ENCODE data around the gene PI4KB. TPM values are rescaled to one million over a fixed set of nuclear protein-coding genes. Genes with fewer than 3 reads are reported as not detected.

PI4KB gene
- total RNA-seq, 1 donor from 2014 or later, result 52.0 TPM

DNA sequence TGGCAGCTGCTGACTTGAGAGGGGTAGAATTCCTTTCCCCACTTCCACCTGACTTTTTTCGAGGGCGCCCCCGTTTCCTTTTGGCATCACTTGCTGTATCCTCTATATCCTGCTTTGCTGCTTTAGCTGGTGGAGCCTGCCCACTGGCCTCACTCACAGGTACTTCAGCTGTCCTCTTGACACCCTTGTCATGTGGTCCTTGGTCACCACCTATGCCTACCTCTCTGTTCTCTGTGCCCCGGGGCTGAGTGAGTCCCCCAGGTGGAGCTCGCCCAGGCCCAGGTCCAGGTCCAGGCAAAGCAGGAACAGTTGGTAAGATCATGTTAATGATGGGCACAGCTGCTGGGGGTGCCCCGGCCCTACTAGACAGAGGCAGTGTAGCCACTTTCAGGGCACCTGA is 15.4 kb upstream of the PI4KB start:
- Mint-ChIP-seq H3K27ac (ENCODE audit: unreplicated experiment) (no peak overlapping the region), H3K4me1 (peaks cover 25% of the 10 kb centered on the region), H3K36me3 (ENCODE audit: low read depth) (peaks cover 8% of the 10 kb centered on the region), H3K4me3 (no peak overlapping the region), H3K9me3 (no peaks in the 10 kb centered on the region), H3K27me3 (ENCODE audit: low read depth) (no peaks in the 10 kb centered on the region)
- TF ChIP-seq, protein P1, sequence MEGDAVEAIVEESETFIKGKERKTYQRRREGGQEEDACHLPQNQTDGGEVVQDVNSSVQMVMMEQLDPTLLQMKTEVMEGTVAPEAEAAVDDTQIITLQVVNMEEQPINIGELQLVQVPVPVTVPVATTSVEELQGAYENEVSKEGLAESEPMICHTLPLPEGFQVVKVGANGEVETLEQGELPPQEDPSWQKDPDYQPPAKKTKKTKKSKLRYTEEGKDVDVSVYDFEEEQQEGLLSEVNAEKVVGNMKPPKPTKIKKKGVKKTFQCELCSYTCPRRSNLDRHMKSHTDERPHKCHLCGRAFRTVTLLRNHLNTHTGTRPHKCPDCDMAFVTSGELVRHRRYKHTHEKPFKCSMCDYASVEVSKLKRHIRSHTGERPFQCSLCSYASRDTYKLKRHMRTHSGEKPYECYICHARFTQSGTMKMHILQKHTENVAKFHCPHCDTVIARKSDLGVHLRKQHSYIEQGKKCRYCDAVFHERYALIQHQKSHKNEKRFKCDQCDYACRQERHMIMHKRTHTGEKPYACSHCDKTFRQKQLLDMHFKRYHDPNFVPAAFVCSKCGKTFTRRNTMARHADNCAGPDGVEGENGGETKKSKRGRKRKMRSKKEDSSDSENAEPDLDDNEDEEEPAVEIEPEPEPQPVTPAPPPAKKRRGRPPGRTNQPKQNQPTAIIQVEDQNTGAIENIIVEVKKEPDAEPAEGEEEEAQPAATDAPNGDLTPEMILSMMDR (conservative IDR thresholded peaks at IDR 0.05), result no peak
- DNase-seq (ENCODE audit: low read depth, low spot score), result no peak

DNA sequence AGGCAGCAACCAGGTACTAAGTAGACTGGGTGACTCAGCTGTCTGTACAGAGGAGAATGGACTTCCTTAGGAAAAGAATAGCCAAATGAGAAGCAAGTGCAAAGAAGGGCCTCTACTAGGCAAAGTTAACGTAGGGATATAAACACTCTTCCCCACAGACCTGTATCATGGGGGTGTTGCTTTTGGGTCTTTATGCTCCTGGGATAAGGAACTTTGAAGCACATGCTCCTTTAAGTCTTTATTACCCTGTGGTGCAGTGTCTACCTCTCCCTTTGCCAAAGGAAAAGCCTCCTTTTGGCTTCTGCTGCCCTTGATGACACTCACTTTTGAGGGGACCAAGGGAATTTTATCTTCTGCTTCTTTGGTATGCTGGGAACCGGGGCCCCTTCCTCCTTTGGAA is 14.8 kb upstream of the PI4KB start:
- Mint-ChIP-seq H3K36me3 (ENCODE audit: low read depth) (peaks cover 6% of the 10 kb centered on the region), H3K9me3 (no peaks in the 10 kb centered on the region), H3K27me3 (ENCODE audit: low read depth) (no peaks in the 10 kb centered on the region), H3K27ac (ENCODE audit: unreplicated experiment) (no peak overlapping the region), H3K4me1 (peaks cover 20% of the 10 kb centered on the region), H3K4me3 (peak overlapping the region; percentile 42)
- TF ChIP-seq, protein P1 (conservative IDR thresholded peaks at IDR 0.05), result no peak
- DNase-seq (ENCODE audit: low read depth, low spot score), result no peak

DNA sequence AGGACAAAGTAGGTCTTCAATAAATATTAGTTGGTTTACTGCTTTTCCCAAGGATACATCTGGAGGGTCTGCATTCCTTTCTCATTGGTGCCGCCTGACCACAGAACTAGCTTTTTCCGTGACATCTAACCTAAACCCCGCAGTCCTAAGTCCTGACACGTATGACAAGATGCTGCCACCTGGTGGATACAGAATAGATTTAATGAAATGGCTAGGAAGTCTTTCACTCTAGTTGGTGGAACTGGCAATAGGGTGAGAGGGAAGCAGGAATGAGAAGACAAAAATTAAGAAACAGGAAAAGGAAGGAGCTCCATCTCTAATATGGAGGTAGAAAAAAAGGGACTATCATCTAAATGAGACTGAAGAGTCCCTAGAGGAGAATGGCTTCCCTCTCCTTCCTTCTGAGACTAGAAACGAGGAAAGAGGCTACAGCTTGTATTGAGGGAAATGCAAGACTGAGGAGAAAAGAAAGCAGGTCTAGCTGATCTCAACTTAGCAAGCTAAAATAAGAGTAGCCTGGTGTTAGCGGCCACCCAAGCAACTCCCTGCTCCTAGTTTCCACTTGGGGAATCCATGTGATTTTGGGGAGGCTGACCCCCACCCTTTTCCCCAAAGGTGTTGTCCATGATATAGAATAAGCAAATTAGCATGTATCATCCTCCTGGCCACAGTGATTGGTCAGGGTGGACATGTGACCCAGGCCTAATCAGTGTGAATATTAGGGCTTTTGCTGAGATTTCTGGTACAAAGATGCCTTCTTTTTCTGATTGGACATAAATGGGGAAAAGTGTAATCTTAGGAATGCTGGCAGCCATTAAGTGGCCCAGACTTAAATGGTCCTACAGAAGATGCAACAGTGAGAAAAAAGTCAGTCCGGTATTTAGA is 13.9 kb upstream of the PI4KB start:
- peaks cover 3% of the 10 kb centered on the region for H3K36me3 Mint-ChIP-seq (ENCODE audit: low read depth)
- no peaks in the 10 kb centered on the region for H3K27me3 Mint-ChIP-seq (ENCODE audit: low read depth)
- TF ChIP-seq, protein P1 (conservative IDR thresholded peaks at IDR 0.05), result peak; percentile 78
- peak; percentile 44 for DNase-seq (ENCODE audit: low read depth, low spot score)
- H3K9me3 Mint-ChIP-seq, result no peaks in the 10 kb centered on the region
- no peak overlapping the region for H3K27ac Mint-ChIP-seq (ENCODE audit: unreplicated experiment)
- H3K4me1 Mint-ChIP-seq, result peaks cover 11% of the 10 kb centered on the region
- peak overlapping the region; percentile 6 for H3K4me3 Mint-ChIP-seq

DNA sequence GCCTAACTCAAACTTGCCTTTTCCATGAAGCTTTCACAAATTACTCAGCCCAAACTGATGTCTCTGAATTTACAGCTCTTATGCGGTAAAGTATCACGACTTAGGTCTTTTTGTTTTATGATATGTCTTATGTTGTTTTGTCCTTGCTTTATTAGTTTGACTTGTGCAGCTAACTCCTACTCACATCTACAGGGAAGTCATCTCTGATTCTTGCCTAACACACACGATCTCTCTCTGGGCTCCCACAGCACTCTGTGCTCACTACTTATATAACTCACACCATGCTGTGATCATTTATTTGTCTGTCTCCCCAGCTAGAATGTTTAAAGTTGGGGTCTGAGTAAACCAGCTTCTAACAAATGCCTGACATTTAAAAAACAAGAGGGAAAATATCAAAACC is 9.3 kb upstream of the PI4KB start:
- Mint-ChIP-seq H3K4me3 (no peak overlapping the region), H3K27me3 (ENCODE audit: low read depth) (no peaks in the 10 kb centered on the region), H3K4me1 (peaks cover 6% of the 10 kb centered on the region), H3K27ac (ENCODE audit: unreplicated experiment) (no peak overlapping the region), H3K9me3 (no peaks in the 10 kb centered on the region), H3K36me3 (ENCODE audit: low read depth) (no peaks in the 10 kb centered on the region)
- TF ChIP-seq, protein P1 (conservative IDR thresholded peaks at IDR 0.05), result no peak
- no peak for DNase-seq (ENCODE audit: low read depth, low spot score)

DNA sequence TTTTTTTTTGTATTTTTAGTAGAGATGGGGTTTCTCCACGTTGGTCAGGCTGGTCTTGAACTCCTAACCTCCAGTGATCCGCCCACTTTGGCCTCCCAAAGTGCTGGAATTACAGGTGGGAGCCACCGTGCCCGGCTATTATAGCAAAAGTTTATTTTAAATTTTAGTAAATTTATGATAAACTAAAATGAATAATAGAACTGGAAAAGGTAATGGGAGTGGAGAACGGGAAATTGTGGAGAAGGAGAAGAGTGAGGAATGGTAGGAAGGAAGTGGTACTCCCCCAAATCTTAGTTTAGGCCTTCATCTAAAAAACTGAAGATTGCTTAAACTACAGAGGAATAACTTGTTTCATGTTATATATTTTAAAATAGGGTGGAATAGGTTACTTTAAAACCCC is 7.6 kb upstream of the PI4KB start:
- DNase-seq (ENCODE audit: low read depth, low spot score), result no peak
- no peaks in the 10 kb centered on the region for H3K27me3 Mint-ChIP-seq (ENCODE audit: low read depth)
- no peaks in the 10 kb centered on the region for H3K9me3 Mint-ChIP-seq
- H3K4me3 Mint-ChIP-seq, result no peak overlapping the region
- TF ChIP-seq, protein P1 (conservative IDR thresholded peaks at IDR 0.05), result no peak
- no peak overlapping the region for H3K27ac Mint-ChIP-seq (ENCODE audit: unreplicated experiment)
- no peaks in the 10 kb centered on the region for H3K36me3 Mint-ChIP-seq (ENCODE audit: low read depth)
- no peaks in the 10 kb centered on the region for H3K4me1 Mint-ChIP-seq

All from neural crest cell (in vitro differentiated cells).